NCI-H1105 (cell line): Measurements from ENCODE around the gene TOMM70.

Source experiments
- DNase-seq: peaks from one replicate; lab custom pipeline; 2025; lab: John Stamatoyannopoulos, UW

Gene TOMM70

DNA sequence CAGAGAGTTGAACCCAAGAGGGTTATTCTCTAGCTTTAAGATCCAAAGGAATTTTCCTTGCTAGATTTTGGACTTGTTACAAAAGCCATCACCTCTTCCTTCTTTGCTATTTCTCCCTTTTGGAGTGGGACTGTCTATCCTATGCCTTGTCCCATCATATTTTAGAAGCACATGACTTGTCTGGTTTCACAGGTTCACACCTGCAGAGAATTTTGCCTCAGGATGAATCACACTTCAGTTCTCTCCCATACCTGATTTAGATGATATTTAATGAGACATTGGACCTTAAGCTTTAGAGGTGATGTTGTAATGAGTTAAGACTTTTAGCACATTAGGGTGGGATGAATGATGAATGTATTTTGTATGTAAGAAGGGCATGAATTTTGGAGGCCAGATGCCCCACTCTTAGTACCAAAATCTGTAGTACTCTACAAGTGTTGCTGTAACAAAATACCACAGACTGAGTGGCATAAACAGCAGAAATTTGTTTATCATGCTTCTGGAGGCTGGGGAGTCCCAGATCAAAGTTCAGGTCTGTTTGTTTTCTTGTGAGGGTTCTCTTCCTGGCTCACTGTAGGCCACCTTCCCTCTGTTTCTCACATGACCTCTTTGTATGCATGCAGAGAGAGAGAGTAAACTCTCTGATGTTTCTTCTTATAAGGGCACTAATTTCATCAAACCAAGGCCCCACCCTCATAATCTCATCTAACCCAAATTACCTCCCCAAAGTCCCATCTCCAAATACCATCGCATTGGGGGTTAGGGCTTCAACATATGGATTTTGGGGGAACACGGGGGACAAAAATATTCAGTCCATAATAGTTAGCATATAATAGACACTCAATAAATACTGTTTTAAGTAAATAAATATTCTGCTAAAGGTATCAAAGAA, 10.4 kb upstream of the TOMM70 start:
- DNase-seq, result no peak

DNA sequence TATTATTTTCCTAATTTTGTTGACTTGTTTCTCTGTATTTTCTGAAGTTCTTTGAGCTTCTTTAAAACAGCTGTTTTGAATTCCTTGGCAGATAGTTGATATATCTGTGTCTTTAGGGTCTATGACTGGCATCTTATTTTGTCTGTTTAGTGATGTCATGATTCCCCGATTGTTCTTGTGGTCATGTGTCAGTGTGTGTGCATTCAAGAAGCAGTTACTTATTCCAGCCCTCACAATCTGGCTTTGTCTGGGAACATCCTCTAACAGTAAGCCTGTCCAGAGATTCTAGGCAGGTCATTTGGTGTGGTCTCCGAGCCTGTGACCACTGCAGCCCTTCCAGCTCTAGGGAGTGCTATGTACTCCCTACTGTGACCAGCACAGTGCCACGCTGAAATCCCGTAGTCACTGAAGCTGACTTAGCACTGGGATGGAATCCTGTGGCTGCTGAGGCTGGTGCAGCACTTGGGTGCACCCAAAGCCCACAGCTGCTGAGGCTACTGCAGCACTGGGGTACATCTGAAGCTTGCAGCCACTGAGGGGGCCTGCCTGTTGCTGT, 7.2 kb upstream of the TOMM70 start:
- DNase-seq, result no peak

DNA sequence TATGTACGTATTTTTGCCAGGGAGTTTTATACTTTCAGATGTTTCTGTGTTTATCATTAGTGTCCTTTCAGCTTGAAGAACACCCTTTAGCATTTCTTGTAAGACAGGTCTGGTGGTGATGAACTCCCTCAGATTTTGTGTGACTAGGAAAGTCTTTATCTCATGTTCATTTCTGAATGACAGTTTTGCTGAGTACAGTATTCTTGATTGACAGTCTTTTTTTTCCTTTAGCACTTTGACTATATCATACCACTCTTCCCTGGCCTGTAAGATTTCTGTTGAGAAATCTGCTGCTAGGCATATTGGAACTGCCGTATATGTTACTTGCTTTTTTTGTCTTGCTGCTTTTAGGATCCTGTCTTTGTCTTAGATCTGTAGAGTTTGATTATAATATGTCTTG, 6.3 kb upstream of the TOMM70 start:
- no peak for DNase-seq

DNA sequence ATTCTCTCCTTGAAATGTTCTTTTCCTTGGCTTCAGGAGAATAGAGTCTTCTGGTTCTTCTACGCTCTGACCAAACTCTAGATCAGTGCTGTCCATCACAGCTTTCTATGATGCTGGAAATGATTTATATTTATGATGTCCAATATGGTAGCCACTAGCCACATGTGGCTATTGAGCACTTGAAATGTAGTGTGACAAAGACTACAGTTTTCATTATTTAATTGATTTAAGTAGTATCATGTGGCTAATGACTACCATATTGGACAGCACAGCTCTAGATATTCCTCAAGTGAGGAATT, 3.3 kb upstream of the TOMM70 start:
- no peak for DNase-seq

DNA sequence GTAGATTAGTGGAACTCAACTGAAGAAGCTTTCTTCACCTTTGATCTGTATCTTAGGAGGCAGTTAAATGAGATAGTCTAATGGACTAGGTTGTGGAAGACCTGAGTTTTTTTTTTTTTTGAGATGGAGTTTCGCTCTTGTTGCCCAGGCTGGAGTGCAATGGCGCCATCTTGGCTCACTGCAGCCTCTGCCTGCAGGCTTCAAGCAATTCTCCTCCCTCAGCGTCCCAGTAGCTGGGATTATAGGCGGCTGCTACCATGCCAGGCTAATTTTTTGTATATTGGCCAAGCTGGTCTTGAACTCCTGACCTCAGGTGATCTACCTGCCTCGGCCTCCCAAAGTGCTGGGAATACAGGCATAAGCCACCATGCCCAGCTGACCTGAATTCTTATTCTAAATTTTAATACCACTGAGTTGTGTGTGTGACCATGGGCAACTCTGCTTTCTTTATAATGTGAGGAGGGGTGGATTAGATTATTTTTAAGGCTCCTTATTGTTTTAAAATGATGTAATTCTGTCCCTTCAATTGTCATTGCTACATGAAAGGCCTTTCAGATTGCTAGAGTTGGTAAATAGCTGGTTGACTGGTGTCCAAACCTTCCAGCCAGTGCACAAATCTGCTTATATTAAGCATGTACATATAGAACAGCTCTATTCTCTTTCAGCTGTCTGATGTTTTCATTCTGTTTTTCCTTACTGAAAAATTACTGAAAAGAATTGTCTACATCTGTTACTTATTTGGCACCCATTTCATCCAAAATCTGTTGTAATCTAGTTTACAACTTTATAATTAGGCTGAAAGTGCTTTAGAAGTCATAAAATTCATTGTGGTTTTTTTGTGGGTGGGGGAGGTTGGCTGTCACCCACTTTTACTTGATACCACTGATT, 2.7 kb upstream of the TOMM70 start:
- DNase-seq, result peak; percentile 20

DNA sequence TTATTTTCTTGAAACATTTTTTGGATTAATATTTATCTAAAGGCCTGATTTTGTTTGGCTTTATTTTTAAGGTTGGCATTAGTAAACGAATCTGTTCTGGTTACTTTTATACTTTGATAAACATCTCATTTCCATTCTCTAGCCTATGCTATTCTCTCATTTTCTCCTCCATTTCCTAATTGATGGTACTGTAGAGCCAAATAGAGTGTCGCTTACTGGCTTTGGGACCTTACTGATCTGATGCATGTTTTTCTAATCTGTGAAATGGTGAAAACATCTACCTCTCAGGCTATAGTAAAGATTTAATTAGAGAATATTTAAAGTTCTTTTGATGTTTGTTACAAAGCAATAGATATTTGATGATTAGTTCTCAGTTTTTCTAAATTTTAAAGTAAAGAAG, 2.0 kb upstream of the TOMM70 start:
- DNase-seq, result no peak

DNA sequence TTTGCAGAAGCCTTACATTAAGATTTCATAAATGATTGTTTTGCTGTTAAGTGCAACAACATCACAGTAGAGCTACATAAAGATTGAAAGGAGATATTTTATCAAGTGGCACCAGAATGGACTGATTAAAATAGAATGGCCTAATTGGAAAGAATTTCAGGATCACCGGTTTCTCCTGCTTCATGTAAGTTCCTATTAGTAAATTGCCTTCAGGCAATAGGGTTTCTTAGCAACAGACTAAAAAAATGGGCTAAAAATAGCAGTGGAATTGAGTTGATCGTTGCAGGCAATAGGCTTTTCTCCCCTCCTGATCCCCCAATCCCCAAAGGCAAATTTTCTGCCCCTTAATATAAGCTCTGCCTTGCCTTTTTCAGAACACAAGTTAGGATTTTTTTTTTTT, 1.4 kb upstream of the TOMM70 start:
- DNase-seq, result peak; percentile 43

DNA sequence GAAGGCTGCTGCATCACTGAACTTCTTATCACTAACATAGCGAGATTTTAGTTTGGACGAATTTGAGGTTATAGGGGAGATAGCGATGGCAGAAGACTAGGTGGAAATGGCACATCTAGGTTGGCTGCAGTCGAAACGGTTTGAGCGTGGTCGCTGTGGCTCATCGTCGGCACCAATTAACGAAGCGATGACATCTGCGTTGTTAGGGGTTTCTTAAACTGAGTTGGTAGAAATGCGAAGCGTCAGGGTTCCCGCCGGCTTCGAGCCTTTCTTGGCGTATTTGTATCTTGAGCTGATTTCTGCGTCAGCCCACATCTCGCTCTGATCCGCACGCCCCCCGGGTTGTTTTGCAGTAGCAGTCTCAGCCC, 769 bp upstream of the TOMM70 start:
- DNase-seq, result peak; percentile 50

DNA sequence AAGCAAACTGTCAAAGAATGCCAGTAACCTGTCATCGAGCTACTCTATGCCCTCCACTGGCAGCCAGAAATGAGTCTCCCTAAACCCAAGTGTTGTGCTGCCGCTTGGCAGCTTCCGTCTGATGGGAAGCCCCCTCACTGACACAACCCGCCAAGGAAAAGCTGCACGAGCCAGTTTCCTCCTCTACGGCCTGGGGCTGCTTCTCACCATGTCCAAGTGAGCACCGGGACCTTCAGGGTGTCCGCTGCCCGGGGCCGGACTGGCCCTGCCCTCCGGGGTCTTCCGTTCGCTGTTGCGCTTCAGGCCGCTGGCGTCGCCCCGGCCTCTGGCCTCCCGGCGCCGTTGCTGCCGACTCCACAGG, 490 bp downstream of the TOMM70 start:
- no peak for DNase-seq

DNA sequence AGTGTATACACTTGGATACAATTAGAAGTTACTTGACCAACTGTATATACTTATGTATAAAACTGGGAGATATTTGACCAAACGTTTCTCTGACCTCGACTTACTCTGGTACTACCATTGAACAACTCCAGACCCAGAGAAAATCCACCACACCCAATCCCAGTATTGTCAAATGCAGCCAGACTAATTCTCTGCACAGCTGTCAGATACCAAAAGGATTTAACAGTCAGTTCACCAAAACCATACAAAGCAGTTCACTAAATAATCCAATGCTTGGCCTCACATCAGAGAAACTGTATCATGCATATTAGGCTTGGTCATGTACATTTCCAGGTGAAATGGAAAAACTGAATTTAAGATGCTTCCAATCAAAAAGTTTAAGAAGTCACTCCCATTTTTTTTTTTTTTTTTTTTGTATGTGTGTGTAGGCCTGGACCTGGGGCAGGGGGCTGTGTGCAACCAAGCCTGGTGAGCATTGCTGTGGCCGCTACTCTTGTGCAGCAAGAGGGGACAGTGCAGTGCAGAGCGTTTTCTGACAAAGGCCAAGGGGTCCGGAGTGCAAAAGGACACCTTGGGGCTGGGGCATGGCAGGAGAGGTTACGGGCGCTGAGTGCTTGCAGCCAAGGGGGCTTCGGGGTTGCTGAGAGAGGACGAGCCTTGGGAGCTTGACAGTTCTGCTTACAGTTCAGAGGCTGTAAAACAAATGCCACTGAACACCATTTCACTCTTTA, 1.4 kb downstream of the TOMM70 start:
- DNase-seq, result no peak

DNA sequence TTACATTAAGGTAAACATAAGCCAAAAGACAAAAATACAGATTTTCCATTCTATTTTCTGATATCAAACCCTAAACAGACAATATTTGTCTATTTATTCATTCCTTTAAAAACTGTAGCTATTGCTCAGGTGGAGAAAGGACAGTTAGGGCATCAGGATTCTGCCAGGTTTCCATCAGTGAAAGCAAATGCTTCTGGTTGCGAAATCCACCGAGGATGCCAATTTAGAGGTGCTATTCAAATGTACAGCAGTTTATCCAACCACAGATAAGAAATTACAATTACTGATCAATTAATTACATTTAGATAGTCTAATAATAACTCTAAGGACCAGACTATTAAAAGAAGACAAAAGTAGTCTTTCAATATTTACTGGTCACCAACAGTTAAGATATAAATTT, 3.9 kb downstream of the TOMM70 start:
- DNase-seq, result no peak

DNA sequence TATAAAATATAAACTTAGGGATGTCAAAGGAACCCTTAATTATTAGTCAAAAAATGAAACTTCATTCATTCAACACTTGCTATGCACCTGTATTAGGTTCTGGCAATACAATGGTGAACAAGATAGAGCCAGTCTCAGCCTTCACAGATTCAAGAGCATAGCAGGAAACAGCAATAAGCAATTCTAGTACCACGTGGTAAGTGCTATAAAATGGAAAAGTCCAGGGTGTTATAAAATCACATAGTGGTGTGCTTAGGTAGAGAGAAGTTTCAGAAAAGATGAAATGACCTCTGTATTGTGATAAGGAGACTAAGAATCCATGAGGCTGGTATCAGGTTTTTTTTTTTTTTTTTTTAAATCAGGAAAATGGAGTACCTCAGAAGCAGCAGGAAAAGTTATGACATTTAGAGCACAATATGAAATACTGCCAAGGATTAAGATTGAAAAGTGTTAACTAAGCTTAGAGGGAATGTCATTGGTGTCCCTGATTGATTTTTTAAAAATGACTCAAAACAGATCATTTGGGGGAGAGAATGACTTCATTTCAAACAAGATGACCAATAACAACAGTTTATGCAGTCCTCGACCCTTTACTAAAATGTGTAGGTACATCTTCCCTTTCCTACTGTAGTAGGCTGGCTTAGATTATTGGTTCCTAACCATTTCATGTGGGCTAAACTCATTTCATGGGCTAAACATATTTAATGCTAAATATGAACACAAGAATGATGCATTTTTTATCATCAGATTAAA, 5.0 kb downstream of the TOMM70 start:
- DNase-seq, result no peak

DNA sequence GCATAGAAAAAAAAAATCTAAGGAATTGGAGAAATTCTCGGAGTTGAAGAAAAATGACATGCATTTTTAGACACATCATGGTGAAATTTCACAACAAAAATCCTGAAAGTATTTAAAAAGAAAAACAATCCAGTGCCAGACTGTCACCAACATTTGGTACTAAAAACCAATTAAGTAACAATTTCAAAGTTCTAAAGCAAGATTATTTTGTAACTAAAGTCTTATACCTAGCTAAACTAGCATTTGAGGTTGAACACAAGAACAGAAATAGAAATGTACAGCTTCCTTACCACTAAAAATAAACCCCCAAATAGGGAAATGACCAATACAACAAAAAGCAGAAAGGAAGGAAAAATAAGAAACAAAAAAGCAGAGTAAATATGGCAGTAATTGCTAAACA, 11.9 kb downstream of the TOMM70 start:
- DNase-seq, result no peak

DNA sequence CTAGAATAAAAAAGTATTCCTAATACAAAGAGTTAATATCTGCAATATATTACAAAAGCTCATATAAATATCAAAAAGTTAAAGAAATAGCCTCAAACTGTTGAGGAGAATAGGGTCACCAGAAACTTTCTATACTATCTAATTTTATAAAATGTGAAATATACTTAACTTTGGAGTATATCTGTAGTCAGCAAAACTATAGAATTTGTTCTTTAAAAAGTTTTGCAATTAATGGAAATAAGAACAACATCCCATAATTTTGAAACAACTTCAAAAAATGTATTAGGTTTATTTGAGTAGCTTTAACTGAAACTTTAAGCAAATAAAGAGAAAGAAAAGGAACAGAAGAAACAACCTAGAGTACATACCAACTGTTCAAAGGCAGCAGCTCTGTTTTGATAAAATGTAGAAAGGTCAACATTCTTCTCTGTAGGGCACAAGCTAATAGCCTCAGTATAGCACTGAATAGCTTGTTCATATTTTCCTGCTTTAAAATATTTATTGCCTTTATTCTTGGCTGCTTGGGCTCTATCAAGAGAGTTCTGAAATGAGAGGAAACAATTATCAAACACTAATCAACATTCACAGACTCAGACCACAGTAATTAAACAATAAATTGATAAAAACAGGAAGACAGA, 14.3 kb downstream of the TOMM70 start:
- DNase-seq, result no peak

DNA sequence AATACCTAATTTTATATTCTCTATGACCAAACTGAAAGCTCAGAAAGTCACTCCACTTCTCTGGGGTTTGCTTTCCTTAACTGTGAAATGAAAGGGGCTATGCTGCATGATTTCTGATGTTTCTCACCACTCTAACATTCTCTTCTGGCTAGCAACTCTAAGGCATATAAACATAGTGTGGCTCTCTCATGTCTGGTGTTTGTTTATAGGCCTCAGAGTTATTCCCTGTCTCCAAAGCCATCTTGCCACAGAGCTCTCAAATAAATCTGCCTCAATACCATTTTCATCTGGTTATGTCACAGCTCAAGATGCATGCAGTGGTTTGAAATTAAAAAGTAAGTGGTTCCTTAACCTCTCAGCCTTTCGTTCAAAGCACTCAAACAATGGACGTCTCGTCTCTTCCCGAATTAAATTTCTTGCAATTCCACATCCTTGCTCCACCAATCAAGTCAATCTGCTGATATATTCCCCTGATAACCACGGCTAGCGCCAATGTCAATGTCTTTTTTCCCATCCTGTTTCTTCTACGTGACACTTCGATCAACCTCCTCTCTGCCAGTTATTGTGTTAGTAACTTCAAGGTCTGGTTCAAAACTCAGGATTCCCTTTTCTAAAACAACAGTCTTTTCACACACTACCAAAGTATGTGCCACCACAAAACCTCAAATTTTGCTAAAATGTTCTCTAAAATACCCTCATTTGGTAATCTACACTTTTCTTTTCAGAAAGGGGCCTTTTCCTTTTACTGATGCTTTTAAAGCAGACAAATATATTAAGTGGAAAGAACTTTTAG, 16.0 kb downstream of the TOMM70 start:
- no peak for DNase-seq

DNA sequence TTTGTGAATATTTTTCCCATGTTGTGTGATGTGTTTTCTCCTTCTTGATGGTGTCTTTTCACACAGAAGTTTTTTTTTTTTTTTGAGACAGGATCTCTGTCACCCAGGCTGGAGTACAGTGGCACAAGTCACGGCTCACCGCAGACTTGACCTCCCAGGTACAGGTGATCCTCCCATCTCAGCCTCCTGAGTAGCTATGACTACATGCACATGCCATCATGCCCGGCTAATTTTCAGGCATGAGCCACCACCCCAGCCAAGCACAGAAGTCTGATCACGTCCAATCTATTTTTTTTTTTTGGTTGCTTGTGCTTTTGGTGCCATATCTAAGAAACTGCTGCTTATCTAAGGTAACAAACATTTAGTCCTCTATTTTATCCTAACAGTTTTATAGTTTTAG, 24.6 kb downstream of the TOMM70 start:
- no peak for DNase-seq

DNA sequence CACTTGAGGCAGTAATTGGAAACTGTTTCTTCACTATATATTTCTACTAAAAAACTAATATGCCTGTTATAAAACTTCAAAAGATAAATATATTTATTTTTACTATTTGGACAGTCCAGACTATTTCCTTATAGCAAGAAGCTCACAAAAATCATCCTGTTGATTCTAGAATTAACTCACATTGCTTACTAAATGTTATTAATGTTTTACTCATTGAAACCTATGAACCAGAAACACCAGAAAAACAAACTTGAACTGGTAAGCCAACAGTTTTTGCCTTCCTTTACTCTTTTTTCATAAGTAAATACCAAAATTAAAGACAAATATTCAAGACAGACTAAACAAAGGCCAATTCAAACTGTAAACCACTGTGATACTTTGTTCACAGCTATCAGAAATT, 26.4 kb downstream of the TOMM70 start:
- DNase-seq, result no peak

DNA sequence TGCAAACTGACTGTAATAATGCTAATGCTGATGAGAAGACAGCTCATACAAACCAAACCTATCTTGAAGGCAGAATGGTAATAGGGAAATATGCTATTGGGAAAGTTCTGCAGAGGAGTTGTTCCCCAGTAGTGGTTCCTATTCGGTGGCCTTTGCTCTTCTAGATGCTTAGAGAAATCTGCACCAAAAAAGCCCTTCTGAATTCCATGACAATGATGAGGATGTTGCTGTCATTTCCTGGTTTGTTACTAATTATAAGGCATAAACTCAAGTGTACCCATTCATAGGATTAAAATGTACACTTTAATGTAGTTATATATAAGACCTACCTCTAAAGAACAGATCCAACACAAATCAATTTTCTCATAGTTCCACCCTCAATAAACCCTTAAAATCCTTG, 30.1 kb downstream of the TOMM70 start:
- DNase-seq, result no peak

DNA sequence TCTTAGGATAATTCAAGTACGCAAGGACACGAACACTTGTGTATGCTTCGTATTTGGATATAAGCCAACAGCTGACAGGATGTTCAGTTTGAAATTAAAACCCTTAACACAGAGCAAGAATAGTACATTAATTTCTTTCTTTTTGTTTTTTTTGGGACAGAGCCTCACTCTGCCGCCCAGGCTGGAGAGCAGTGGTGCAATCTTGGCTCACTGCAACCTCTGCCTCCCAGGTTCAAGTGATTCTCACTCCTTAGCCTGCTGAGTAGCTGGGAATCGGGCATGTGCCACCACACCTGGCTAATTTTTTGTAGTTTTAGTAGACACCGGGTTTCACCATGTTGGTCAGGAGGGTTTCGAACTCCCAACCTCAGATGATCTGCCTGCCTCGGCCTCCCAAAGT, 32.4 kb downstream of the TOMM70 start:
- no peak for DNase-seq

DNA sequence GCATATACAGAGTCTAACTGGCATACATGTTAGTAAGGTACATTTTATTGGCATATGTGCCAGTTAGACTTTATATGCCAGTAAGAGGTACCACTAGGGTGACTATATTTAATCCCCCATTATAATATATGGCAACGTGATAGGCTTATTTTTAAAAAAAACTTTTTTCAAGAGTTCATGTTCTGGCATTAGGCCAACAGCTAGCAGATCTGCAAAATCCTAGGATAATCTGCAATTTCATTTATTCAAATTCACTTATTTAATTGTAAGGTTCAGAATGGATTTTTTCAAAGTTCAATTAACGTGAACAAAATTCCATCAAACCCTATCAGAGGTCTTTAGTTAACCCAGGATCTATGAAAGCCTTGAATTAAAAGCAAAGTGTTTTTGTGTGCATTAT, 34.5 kb downstream of the TOMM70 start:
- no peak for DNase-seq

DNA sequence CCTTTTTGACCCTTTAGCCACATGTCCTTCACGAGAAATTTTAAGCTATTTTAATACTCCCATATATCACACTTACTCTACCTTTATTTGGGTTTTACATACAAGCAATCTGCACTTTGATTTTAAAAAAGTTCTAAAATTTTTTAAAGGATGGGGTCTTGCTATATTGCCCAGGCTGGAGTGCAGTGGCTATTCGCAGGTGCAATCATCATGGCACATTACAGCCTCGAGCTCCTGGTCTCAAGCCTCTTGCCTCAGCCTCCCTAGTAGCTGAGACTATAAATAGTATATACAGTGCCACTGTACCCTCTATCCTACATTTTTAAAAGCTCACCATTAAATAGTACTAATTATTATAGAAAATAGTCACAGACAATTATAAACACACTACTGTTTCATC, 36.5 kb downstream of the TOMM70 start:
- DNase-seq, result no peak
